ENCODE measurements around the gene SLC7A4.

GRCh38 chr22:21042978-21043859 lies 10.9 kb upstream of the SLC7A4 start:
- TF ChIP-seq CTCF (IDR thresholded peaks at IDR 0.05): no peak
- no peak for TF ChIP-seq ZFX (IDR thresholded peaks at IDR 0.05; ENCODE audit: borderline replicate concordance)
